ENCODE results near the gene RPL29. TPM values are rescaled to one million over a fixed set of nuclear protein-coding genes. Genes with fewer than 3 reads are reported as not detected.

RPL29 gene
- total RNA-seq, 1 donor from 2014 or later = 1,237 TPM

DNA sequence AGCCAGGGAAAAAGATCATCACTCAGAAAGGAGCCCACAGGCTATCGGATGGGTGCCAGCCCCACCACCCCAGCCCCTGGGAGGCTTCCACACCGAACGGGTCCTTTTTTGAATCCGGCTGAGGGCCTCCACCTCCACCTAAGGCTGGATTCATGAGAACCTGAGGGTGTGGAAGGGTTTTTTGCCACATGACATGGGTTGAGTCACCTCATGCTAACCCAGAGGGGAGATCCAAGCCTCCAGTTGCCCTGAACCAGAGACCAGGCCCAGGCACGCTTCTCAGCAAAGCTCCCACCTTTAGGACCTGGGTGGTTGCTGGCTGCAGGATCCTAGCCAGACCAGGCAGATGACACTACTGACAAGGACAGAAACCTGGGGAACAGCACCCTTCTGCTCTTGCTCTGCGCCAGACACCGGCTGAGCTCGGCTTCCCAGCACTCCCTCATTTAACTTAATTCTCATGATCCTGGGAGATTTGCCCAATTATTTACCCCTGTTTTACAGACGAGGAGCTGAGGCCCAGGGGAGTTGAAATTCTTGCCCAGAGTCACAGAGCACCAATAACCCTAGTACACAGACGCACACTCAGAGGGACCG lies 35.1 kb upstream of the RPL29 start:
- Mint-ChIP-seq H3K4me1 (peaks cover 23% of the 10 kb centered on the region), H3K36me3 (no peaks in the 10 kb centered on the region), H3K4me3 (no peak overlapping the region), H3K27ac (no peak overlapping the region), H3K9me3 (no peaks in the 10 kb centered on the region), H3K27me3 (ENCODE audit: low read depth) (no peaks in the 10 kb centered on the region)
- no peak for DNase-seq (ENCODE audit: low spot score in 2 of 2, unreplicated experiment in 2 of 2)
- TF ChIP-seq, protein P1, sequence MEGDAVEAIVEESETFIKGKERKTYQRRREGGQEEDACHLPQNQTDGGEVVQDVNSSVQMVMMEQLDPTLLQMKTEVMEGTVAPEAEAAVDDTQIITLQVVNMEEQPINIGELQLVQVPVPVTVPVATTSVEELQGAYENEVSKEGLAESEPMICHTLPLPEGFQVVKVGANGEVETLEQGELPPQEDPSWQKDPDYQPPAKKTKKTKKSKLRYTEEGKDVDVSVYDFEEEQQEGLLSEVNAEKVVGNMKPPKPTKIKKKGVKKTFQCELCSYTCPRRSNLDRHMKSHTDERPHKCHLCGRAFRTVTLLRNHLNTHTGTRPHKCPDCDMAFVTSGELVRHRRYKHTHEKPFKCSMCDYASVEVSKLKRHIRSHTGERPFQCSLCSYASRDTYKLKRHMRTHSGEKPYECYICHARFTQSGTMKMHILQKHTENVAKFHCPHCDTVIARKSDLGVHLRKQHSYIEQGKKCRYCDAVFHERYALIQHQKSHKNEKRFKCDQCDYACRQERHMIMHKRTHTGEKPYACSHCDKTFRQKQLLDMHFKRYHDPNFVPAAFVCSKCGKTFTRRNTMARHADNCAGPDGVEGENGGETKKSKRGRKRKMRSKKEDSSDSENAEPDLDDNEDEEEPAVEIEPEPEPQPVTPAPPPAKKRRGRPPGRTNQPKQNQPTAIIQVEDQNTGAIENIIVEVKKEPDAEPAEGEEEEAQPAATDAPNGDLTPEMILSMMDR (IDR thresholded peaks at IDR 0.05; ENCODE audit: unreplicated experiment) = no peak

DNA sequence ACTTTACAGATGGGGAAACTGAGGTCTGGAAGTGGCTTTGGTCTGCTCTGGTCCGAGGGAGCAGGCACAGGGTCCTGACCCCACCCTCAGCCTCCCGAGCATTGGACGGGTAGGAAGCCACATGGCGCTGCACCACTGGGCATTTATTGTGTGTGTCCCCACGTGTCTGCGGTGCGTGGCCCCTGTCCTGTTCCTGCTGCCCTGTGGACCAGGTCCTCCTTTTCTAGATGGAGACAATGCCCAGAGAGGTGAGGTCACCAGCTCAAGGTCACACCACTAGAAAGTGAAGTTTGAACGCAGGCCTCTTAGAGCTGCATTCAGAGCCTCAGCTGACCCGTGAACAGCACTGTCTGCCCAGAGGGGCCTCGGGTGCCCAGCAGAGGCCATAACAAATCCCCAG lies 33.8 kb upstream of the RPL29 start:
- no peak overlapping the region for H3K27ac Mint-ChIP-seq
- no peaks in the 10 kb centered on the region for H3K9me3 Mint-ChIP-seq
- no peak overlapping the region for H3K4me3 Mint-ChIP-seq
- TF ChIP-seq, protein P1 (IDR thresholded peaks at IDR 0.05; ENCODE audit: unreplicated experiment) = no peak
- H3K36me3 Mint-ChIP-seq = no peaks in the 10 kb centered on the region
- H3K27me3 Mint-ChIP-seq (ENCODE audit: low read depth) = no peaks in the 10 kb centered on the region
- H3K4me1 Mint-ChIP-seq = peaks cover 30% of the 10 kb centered on the region
- DNase-seq (ENCODE audit: low spot score in 2 of 2, unreplicated experiment in 2 of 2) = no peak

DNA sequence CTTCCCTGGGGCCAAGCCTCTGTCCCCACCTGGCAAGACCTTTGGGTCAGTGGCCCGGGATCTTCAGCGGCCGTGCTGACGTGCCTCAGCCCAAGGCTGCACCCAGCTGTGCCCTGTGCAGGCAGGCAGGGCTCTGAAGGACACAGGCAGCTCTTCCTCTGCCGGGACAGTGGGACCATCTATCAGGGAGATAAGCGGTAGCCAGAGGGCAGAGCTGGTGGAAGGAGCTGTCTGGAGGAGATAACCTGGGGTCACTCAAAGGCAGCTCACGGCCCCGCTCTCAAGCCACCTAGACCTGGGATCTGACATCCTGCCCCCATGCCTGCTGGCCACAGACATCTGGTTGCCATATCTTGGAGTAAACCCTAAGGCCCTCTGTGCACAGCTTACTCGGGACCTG lies 33.4 kb upstream of the RPL29 start:
- no peak overlapping the region for H3K4me3 Mint-ChIP-seq
- H3K9me3 Mint-ChIP-seq = no peaks in the 10 kb centered on the region
- no peaks in the 10 kb centered on the region for H3K36me3 Mint-ChIP-seq
- no peaks in the 10 kb centered on the region for H3K27me3 Mint-ChIP-seq (ENCODE audit: low read depth)
- H3K27ac Mint-ChIP-seq = no peak overlapping the region
- H3K4me1 Mint-ChIP-seq = peaks cover 34% of the 10 kb centered on the region
- TF ChIP-seq, protein P1 (IDR thresholded peaks at IDR 0.05; ENCODE audit: unreplicated experiment) = no peak
- DNase-seq (ENCODE audit: low spot score in 2 of 2, unreplicated experiment in 2 of 2) = no peak

DNA sequence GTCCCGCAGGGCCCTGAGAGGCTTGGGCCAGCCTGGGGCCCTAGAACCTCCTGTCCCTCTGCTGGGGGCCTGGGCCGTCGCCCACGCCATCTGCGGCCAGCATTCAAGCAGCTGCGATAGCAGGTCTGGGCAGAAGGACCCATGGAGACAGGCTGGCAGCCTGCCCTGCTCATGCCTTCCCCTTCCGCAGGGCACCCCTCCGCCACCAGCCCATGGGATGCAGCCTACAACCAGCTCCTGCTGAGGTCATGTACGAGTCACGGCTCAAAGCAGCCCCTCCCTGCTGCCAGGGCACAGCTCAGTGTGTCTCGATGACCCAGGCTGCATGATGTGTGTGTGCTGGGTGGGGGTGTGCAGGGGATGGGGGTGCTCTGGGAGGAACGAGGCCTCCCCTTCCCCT lies 32.9 kb upstream of the RPL29 start:
- no peaks in the 10 kb centered on the region for H3K36me3 Mint-ChIP-seq
- H3K4me3 Mint-ChIP-seq = no peak overlapping the region
- H3K9me3 Mint-ChIP-seq = no peaks in the 10 kb centered on the region
- no peak overlapping the region for H3K27ac Mint-ChIP-seq
- TF ChIP-seq, protein P1 (IDR thresholded peaks at IDR 0.05; ENCODE audit: unreplicated experiment) = no peak
- DNase-seq (ENCODE audit: low spot score in 2 of 2, unreplicated experiment in 2 of 2) = no peak
- peaks cover 38% of the 10 kb centered on the region for H3K4me1 Mint-ChIP-seq
- H3K27me3 Mint-ChIP-seq (ENCODE audit: low read depth) = no peaks in the 10 kb centered on the region

DNA sequence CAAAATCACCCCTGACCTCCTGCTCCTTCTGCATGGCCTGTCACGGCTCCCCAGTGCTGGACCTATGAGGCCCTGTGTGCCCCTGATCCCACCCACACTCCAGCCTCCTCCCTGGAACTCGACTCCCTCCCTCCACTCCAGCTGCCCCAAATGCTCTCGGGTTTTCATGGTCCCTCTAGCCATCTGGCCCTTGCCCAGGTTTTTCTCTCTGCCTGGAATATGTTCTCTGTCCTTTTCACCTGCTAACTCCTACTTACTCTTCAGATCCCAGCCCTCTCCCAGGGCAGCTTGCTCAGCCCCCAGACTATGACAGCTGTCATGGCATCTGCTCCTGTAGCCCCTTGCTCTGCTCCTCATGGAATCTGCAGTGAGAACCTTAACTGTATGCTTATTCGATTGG lies 30.3 kb upstream of the RPL29 start:
- Mint-ChIP-seq H3K4me1 (peaks cover 46% of the 10 kb centered on the region), H3K4me3 (no peak overlapping the region), H3K36me3 (no peaks in the 10 kb centered on the region), H3K27me3 (ENCODE audit: low read depth) (no peaks in the 10 kb centered on the region), H3K27ac (no peak overlapping the region), H3K9me3 (no peaks in the 10 kb centered on the region)
- TF ChIP-seq, protein P1 (IDR thresholded peaks at IDR 0.05; ENCODE audit: unreplicated experiment) = no peak
- no peak for DNase-seq (ENCODE audit: low spot score in 2 of 2, unreplicated experiment in 2 of 2)

DNA sequence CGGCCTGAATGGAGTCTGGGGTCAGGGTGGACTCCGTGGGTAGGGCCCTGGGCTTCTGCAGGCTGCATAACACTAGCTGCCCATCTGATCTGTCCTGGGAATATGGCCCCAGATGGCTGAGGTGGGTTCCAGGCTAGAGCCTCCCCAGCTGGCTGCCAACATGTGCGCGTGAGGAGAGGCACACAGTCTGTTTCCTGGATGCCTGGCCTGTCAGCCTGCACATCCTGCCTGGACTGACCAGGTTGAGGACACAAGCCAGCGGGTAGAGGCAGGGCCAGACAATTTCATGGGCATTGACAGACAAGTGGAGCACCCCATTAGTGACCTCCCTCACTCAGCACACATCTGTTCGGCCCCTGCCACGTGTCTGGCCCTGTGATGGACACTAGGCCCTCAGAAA lies 29.8 kb upstream of the RPL29 start:
- Mint-ChIP-seq H3K9me3 (no peaks in the 10 kb centered on the region), H3K36me3 (no peaks in the 10 kb centered on the region), H3K4me3 (no peak overlapping the region), H3K27me3 (ENCODE audit: low read depth) (no peaks in the 10 kb centered on the region), H3K27ac (no peak overlapping the region), H3K4me1 (peaks cover 45% of the 10 kb centered on the region)
- TF ChIP-seq, protein P1 (IDR thresholded peaks at IDR 0.05; ENCODE audit: unreplicated experiment) = no peak
- DNase-seq (ENCODE audit: low spot score in 2 of 2, unreplicated experiment in 2 of 2) = no peak

Data from mesothelial cell of epicardium (in vitro differentiated cells).